Activated naive CD4-positive, alpha-beta T cell (primary cell): ENCODE data around the gene FOXO6.

Source experiments
- DNase-seq, 4 experiments: peaks; one replicate each; lab custom pipeline; 2025; lab: John Stamatoyannopoulos, UW

The FOXO6 gene

DNA sequence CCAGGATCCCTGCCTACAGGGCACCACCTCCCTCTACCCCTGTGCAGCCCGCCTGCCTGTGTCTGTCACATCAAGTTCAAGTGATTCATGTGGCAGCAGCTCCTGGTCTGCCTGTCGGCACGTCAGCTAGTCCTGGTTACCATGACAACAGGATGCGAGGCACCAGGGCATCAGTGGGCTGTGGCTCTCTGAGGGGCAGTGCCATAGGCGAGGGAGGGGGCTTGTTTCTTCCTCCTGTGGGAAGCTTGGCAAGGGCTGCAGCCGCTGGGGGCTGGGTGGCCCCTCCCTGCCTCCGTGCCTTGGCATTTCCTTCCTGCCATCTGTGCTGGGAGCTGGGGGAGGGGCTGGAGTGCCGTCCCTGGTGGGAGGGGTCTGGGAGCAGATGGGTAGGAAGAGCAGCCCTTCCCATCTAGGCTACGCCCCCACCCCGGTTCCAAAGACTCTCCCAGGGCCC, 43.1 kb downstream of the FOXO6 start:
- DNase-seq = no peak

DNA sequence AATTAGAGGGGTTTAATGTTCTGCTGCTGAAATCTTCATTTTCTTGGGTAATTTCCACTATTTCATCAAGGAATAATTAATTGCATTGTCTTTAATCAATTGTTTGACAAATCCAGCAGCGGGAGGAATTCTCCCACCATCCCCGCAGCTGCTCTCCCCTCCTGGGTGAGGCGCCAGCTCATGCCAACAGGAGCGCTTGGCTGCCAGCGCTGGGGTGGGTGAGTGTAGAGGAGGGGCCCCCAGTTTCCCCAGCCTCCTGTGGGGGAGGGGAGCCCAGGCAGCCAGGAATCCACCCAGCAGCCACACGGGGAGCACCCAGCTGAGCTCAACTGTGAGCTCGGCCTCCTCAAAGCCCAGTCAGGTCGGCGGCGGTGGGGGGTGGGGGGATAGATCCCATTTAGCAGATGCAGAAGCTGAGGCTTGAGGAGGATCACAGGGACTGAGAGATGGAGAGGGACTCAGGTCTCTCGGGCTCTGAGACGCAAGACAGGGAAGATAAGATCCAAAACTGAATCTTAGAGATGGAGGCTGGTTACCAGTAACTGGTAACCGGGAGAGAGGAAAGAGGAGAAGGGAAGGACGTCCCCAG, 46.5 kb downstream of the FOXO6 start:
- DNase-seq = no peak

- no peak for DNase-seq
Measured at GRCh38 chr1:41408691-41409090, 47.5 kb downstream of the FOXO6 start.

GRCh38 chr1:41409825-41410224, 48.6 kb downstream of the FOXO6 start:
- no peak for DNase-seq

DNA sequence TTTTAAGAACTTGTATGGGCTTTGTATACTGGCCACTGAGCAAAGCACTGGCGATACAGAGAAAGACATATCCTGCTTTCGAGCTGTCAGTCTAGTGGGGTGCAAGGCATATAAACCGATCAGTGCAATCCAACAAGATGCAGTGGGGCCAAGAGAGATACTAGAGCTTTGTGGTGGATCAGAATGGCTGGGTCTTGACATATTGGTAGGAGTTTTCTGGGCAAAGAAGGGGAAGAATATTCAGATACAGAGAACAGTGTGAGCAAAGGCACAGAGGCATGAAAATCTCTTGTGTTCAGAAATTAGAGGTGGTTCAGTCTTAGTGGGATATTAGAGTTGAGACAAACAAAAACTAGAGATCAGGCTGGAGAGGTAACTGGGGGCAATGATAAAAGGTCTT, 49.2 kb downstream of the FOXO6 start:
- DNase-seq = no peak

- DNase-seq = no peak
Measured at GRCh38 chr1:41411229-41411628, 50.0 kb downstream of the FOXO6 start.

- DNase-seq = no peak
Measured at GRCh38 chr1:41412748-41413147, 51.5 kb downstream of the FOXO6 start.

GRCh38 chr1:41413748-41414281, 52.6 kb downstream of the FOXO6 start:
- no peak for DNase-seq

DNA sequence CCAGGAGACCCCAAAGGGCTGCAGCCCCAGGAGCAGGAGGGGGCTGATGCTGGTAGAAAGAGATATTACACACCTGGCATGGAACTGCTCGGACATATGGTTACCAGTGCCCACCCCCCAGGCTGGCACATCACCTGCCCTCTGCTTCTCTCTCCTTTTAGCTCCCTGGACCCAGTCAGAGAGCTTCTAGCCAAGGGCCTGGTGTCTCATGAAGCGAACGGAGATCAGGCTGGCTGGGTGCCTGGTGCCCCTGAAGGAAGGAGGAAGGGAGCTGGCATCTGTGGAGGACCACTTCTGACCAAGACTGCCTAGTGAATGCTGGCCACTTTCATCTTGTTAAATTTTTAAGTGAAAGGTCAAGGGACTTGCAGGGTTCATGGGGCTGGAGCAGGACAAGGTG, 53.1 kb downstream of the FOXO6 start:
- DNase-seq = no peak

GRCh38 chr1:41414716-41415306, 53.6 kb downstream of the FOXO6 start:
- DNase-seq = no peak

DNA sequence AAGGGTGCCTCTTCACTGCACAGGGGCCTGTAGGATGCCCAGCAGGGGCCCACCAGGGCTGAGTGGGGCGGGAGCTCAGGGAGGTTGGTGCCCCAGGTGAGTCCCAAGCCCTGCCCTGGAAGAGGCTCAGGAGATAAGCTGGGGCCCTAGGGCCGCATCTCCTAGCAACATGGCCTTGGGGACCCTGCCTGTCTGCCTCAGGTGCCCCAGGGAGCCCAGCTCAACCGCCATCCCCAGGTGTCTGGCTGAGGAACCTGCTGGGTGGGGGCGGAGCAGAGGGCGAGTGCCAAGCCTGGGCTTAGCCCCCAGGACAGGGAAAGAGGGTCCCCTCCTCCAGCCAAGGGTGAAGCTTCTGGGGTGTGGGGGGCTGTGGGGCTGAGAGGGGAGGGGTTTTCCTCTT, 54.8 kb downstream of the FOXO6 start:
- no peak for DNase-seq

GRCh38 chr1:41416552-41417334, 55.5 kb downstream of the FOXO6 start:
- peak in 3 of 4 experiments; percentile 14 to 52 (median 37) for DNase-seq

GRCh38 chr1:41417335-41417682, 56.1 kb downstream of the FOXO6 start:
- DNase-seq = no peak

GRCh38 chr1:41417746-41418145, 56.5 kb downstream of the FOXO6 start:
- no peak for DNase-seq

DNA sequence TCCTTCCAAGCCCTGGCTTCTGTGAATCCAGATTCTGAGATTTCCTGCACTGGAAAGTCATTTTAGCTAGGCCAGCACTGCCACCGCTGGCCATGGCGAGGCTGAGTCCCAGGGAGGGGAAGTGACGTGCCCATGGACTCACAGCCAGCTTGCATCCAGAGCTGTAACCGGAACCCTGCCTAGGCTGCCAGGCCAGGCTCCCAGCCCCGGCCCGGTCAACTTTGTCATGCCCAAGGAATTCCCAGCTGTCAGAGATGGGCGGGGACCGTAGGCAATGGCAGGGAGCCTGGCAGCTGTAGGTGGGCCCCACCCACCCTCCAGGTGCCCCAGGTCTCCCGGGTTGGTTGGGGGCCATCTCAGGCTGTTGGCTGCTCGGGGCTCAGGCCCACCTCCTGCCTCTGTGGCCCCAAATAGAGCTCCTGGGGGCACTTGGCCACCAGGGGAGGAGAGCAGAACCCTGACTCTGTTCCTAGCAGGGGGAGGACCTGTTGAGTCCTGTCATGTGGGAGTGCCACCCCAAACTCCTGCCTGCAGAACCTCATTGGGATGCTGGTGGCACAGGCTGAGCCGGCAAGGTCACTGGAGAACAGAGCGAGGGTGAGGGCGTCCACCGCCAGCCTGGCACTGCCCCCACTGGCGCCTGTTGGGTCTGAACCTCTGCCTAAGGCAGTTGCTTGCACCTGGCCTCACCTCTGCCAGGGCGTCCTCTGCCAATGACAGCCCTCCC, 57.8 kb downstream of the FOXO6 start:
- DNase-seq = no peak

DNA sequence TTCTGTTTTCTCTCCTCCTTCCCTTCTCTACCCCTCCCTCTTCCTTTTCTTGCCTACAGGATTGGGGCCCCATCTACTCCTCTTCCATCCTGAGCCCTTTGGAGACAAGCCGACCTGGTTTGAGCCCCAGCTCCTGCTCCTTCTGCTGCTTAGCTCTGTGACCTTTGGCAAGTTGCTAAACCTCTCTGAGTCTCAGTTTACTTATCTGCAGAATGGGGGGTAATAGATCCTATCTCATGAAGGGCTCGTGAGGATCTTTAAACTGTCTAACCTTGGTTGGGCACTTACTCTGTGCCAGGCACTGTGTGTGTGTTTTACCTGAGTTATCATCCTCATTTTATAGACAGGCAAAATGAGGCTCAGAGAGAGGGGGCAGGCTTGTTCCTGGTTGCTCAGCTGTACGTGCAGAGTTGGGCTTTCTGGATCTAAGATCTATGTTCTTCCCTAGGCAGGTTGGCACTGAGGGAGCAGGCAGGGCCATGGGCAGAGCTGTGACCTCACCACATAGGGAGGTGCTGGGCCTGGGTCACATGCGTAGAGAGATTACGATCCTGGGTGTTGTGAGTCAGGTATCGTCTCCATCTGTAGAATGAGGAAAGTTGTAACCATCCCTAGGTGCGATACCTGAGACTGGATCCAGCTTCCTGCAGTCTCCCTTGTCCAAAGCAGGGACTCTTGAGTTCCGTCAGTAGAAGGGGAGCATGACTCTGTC, 58.5 kb downstream of the FOXO6 start:
- DNase-seq = no peak

- DNase-seq = no peak
Measured at GRCh38 chr1:41420351-41420750, 59.1 kb downstream of the FOXO6 start.

GRCh38 chr1:41420860-41421259, 59.6 kb downstream of the FOXO6 start:
- no peak for DNase-seq

DNA sequence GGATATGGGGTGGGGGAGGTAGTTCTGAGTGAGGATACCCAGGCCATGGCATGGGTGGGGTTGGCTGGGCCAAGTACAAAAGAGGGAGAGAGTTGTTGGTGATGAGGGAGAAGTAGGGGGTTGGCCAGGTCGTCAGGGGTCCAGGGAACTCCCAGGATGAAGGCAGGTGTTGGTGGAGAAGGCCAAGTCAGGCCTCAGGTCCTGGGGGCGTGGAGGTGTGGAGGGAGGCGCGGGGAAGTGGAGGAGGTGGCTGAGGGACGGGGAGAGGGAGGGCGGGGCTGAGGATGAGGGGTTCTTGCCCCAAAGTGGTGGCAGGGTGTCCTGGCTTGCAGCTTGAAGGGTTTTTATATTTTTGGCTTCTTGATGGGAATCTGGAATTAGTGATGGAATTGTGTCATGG, 61.1 kb downstream of the FOXO6 start:
- DNase-seq = no peak

DNA sequence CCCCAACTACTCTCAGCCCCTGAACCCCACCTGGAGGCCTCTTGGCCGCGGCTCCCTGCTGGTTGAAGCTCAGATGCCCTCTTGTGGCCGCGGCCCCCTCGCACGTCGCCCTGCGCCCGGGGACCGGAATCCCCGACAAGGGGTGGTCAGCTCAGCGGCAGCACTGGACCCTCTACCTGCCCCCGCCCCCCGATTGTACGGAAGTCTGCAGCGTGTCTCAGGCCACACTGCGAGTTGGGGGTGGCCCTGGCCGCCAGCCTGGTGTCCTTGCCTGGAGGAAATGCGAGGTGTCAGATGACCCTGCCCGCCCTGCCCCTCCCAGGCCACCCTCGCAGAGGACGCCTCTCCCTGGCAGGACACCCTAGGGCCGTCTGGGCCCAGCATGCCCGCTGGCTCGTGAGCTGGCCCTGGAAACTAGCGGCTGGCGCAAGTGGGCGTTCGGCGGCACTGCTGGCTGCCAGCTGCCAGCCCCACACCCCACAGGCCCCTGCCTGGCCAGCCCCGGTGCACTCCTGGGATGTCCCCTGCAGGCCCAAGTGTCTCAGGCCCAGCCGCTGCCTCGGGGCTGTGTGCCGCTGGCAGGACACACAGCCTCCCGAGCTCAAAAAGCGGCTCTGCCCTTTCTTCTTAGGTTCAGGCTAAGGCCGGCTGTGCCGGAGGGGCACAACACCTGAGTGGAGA, 62.4 kb downstream of the FOXO6 start:
- DNase-seq = no peak

- no peak for DNase-seq
Measured at GRCh38 chr1:41424581-41425118, 63.4 kb downstream of the FOXO6 start.
